ENCODE data around the gene BARX2. TPM values are rescaled to one million over a fixed set of nuclear protein-coding genes. Genes with fewer than 3 reads are reported as not detected.
A peak's percentile ranks its signal among the peaks of the same experiment; 100 is the strongest.

Gene BARX2
- polyA plus RNA-seq, 1 of the 3 experiments (the other 2 are of a cell fraction) = not detected

- CTCF ChIA-PET = interaction anchor here (1.0 to 3.8 kb wide), 2 partner anchors 9 to 378 kb away, joined by 3 to 16 read pairs; no protein-coding TSS in a partner anchor
- WGBS (ENCODE audit: low lambda C conversion rate) = 6% methylated on average over 61 of the region's 77 CpGs
- peak; percentile 44 for DNase-seq
Measured at GRCh38 chr11:129372609-129373488, 2.8 kb upstream of the BARX2 start.

GRCh38 chr11:129373489-129373953, 2.1 kb upstream of the BARX2 start:
- POLR2A ChIA-PET = no interaction called here
- no peaks in the 10 kb centered on the region for H3F3A ChIP-seq (replicated peaks; ENCODE audit: insufficient read depth)
- H3K27me3 ChIP-seq (ENCODE audit: insufficient read depth) = peaks cover 92% of the 10 kb centered on the region
- no peaks in the 10 kb centered on the region for H3K36me3 ChIP-seq (replicated peaks in 1 of 2; ENCODE audit: control insufficient read depth in 1 of 2, insufficient read depth in 2 of 2, low read length in 1 of 2)
- H3K9me2 ChIP-seq = no peaks in the 10 kb centered on the region
- CTCF ChIA-PET = interaction anchor here (1.0 to 3.8 kb wide), 2 partner anchors 9 to 377 kb away, joined by 3 to 16 read pairs; no protein-coding TSS in a partner anchor
- no peaks in the 10 kb centered on the region for H3K79me2 ChIP-seq (ENCODE audit: insufficient read depth)
- H3K4me3 ChIP-seq (ENCODE audit: low read depth in 2 of 2, low read length in 1 of 2) = peak overlapping the region; percentile 6 to 50; a peak in 3 of 4 replicates
- TF ChIP-seq USF2 (IDR thresholded peaks at IDR 0.05; ENCODE audit: borderline replicate concordance, low read depth, low read length) (no peak), FOXM1 (IDR thresholded peaks at IDR 0.05; ENCODE audit: low read depth) (no peak), EZH2phosphoT487 (IDR thresholded peaks at IDR 0.05; ENCODE audit: borderline replicate concordance, low read depth) (peak; percentile 91; the same call in 1 of the 2 replicates), EP300 (IDR thresholded peaks at IDR 0.05; ENCODE audit: borderline replicate concordance in 1 of 2, low read depth in 1 of 2, low read length in 1 of 2) (no peak)
- no peak overlapping the region for H3K9ac ChIP-seq
- H3K4me2 ChIP-seq = peak overlapping the region; percentile 67
- WGBS (ENCODE audit: low lambda C conversion rate) = 10% methylated on average over 23 of the region's 24 CpGs
- H3K9me3 ChIP-seq = no peaks in the 10 kb centered on the region
- peaks cover 0 to 10% of the 10 kb centered on the region in 2 experiments; a peak in 1 of 4 replicates for H3K4me1 ChIP-seq (ENCODE audit: control insufficient read depth in 1 of 2, insufficient read depth in 2 of 2, low read depth in 1 of 2, low read length in 1 of 2)
- DNase-seq = no peak
- H4K20me1 ChIP-seq (ENCODE audit: insufficient read depth) = no peaks in the 10 kb centered on the region
- 0 out of 2 replicates have a peak overlapping the region, but pooled peaks have one; percentile 16 for H2AFZ ChIP-seq (ENCODE audit: low read depth)
- H3K27ac ChIP-seq (ENCODE audit: low read depth in 2 of 2, low read length in 1 of 2) = no peak overlapping the region

More at GRCh38 chr11:129372609-129373488, 2.8 kb upstream of the BARX2 start:
- Histone ChIP-seq H3K9me2 (no peaks in the 10 kb centered on the region), H3F3A (replicated peaks; ENCODE audit: insufficient read depth) (no peaks in the 10 kb centered on the region), H3K27ac (ENCODE audit: low read depth in 2 of 2, low read length in 1 of 2) (no peak overlapping the region), H3K4me2 (peak overlapping the region; percentile 67), H3K9me3 (no peaks in the 10 kb centered on the region), H3K4me3 (ENCODE audit: low read depth in 2 of 2, low read length in 1 of 2) (peak overlapping the region; percentile 6 to 50; a peak in 3 of 4 replicates), H3K4me1 (ENCODE audit: control insufficient read depth in 1 of 2, insufficient read depth in 2 of 2, low read depth in 1 of 2, low read length in 1 of 2) (peaks cover 0 to 14% of the 10 kb centered on the region in 2 experiments; a peak in 1 of 4 replicates), H2AFZ (ENCODE audit: low read depth) (0 out of 2 replicates have a peak overlapping the region, but pooled peaks have one; percentile 33), H3K27me3 (ENCODE audit: insufficient read depth) (peaks cover 92% of the 10 kb centered on the region), H3K9ac (no peak overlapping the region), H3K79me2 (ENCODE audit: insufficient read depth) (no peaks in the 10 kb centered on the region), H4K20me1 (ENCODE audit: insufficient read depth) (no peaks in the 10 kb centered on the region), H3K36me3 (replicated peaks in 1 of 2; ENCODE audit: control insufficient read depth in 1 of 2, insufficient read depth in 2 of 2, low read length in 1 of 2) (no peaks in the 10 kb centered on the region)
- TF ChIP-seq TEAD4 (IDR thresholded peaks at IDR 0.05; ENCODE audit: borderline replicate concordance, insufficient read depth) = no peak
- TF ChIP-seq EZH2phosphoT487 (IDR thresholded peaks at IDR 0.05; ENCODE audit: borderline replicate concordance, low read depth) = peak; percentile 60; the same call in 1 of the 2 replicates
- POLR2A ChIA-PET = no interaction called here
